Activated CD8-positive, alpha-beta memory T cell treated with anti-CD3 and anti-CD28 coated beads for 1 hour (primary cell): ENCODE results near the gene LMF1.

ENCODE experiments used
- DNase-seq, 2 donors: peaks; one replicate each; pipeline ENCODE4 v3.0.0-alpha.2; 2020; ENCODE audit warnings: low read depth in 1 of 2; ENCODE audit errors: extremely low read depth in 1 of 2

LMF1 gene

DNA sequence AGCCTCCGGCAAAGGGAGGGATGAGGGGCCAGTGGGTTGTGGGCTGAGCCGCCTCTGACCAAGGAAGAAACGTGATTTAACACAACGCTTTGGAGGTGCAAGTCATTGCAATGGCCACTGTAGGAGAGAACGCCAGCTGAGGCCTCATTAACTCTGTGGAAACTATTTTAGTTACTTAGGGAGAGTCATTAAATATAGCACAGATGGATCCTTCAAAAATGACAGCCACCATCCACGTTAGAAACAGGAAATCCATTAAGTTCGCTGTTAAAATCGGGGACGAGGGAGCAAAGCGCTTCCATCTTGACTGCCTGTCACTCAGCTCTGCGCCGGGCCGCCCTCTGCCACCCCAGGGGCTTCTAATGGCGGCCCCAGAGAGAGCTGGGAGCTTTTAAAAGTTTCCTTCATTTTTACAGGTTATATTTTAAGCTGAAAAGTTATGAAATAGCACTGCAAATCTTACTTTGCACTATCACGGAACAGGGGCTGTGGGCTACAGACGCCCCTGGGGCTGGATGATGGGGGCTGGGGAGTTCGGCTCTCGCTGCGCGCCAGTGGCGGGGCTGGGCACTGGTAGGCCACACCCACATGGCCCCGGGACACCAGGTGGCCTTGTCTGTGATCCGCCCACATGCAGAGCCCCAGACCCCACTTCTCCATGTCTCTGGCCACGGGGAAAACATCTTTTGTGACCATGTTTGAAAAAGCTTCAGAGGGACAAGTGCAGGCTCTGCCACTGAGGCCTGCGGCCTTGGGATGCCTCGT lies 54.6 kb downstream of the LMF1 start:
- no peak for DNase-seq

DNA sequence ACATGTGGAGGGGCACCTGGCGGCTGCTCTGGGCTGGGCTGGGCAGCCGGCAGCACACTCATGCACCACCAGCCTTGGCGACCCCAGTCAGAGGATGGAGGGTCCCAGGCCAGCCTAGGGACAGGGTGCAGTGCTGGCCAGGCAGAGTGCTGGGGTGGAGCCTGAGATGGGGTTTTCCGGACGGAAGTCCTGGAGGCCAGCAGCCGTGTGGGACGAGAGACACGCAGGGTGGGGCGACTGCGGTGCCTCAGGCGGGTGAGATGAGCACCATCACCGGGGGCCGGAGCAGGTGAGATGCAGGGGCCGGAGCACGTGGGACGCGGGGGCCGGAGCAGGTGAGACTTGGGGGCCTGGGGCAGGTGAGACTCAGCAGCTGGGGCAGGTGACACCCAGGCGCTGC lies 55.2 kb downstream of the LMF1 start:
- no peak for DNase-seq

DNA sequence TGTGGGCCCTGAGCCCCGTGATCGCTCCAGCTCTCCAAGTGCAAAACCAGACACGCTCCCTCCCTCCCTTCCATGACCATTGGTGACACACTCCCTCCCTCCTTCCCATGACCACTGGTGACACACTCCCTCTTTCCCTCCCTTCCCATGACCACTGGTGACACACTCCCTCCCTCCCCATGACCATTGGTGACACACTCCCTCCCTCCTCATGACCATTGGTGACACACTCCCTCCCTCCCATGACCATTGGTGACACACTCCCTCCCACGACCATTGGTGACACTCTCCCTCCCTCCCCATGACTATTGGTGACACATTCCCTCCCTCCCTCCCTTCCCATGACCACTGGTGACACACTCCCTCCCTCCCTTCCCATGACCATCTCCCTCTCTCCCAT lies 56.3 kb downstream of the LMF1 start:
- no peak for DNase-seq

DNA sequence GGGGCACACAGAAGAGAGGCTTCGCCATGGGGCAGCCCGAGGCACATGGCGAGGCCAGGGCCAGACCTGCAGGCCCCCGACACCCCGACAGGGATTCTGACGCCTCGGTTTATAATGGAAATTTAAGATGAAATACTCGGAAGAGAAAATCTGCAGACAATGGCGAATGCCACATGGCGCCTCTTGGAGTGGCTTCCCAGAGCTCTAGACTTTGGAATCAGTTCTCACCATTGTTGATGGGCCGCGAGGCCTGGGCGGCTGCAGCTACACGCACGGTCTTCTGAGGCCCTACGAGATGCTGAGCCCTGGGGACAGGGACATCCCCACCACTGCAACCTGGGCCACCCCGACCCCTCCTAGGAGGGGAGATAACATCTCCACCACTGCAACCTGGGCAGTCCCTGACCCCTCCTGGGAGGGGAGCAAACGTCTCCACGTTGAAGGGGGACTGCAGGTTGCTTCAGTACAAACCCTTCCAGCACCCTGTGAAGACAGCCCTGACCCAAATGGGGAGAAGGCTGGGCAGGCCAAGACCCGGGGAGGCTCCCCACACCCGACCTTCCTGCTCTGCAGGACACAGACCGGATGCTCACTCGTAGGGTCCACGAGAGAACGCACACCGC lies 56.9 kb downstream of the LMF1 start:
- no peak for DNase-seq

DNA sequence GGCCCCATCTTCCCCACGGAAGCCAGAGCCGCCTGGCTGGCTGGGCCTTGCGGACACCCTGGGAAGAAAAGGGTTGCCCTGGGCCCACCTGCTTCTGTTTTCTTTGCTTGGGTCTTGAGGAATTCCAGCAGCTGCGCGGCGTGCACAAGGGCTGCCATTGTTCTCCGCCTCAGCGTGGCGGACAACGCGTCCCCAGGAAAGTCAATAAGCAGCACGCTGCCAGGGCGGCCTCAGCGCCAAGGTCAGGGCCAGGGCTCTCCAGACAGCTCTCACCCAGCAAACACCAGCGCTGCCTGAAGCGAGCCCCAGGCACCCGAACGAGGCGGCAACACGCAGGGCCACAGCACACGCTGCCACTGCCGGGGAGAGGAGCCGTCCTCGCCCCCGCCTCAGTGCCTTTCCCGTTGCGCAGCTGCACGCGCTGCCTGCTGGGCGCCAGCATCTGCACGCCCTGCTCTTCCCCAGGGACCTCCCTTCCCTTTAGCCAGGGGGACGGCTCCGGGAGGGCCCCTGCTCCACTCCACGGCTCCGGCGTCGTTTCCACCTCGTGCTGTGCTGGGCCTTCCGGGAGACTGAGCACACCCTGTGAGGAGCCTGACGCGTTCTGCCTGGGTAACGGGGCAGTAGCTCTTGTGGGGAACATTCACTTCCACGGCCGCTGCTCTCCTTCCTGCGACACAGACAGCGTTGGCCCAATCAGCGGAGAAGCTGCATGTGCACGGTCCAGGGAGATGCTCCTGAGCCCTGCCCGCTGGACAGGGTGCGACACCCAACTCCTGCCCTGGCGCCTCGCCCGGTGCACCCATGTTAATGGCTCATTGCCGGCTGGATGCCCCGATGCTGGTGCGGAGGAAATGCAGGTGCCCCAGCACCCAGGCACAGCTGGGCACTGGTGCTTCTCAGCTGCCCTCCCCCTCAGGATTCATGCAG lies 57.8 kb downstream of the LMF1 start:
- no peak for DNase-seq

DNA sequence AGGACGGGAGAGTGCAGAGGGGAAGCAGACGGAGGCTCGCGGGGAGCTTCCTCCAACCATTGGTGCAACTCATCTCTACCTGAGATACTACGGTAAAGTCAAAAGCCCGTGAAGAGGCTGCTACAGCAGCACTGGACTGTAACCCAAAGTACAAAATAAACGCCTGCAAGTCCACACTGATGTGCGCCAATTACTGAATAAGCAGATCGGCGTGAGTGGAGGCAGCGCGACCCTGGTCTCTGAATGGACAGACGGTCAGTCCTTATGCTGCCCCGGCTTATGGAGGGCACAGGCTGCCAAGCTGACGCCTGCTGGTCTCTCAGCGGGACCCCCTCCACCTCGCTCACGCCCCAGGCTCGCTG lies 58.5 kb downstream of the LMF1 start:
- DNase-seq, result no peak

DNA sequence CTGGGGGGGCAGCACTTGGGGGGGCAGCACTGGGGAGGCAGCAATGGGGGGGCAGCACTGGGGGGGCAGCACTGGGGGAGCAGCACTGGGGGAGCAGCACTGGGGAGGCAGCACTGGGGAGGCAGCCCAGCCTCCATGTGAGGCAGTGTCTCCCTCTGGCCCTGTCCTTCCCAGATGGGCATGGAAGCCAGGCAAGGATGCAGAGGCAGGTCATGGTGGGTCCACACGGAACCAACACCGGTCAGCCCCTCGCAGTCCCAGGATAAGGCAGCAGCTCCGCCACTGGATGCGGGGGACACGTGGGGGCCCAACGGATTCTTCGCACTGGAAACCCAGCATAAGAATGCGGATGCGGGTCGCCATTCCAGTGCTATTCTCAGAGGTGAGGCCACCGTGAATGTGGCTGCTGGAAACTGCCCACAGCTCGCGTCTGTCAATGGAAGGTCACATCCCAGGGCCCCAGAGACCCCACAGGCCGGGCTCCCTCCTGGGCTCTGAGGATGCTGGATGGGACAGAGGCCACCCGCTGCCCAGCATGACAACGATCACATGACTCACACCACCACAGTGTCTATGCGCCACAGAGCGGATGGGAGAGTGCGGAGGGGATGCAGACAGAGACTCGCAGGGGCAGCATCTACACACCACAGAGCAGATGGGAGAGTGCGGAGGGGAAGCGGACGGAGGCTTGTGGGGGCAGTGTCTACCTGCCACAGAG lies 59.0 kb downstream of the LMF1 start:
- no peak for DNase-seq

DNA sequence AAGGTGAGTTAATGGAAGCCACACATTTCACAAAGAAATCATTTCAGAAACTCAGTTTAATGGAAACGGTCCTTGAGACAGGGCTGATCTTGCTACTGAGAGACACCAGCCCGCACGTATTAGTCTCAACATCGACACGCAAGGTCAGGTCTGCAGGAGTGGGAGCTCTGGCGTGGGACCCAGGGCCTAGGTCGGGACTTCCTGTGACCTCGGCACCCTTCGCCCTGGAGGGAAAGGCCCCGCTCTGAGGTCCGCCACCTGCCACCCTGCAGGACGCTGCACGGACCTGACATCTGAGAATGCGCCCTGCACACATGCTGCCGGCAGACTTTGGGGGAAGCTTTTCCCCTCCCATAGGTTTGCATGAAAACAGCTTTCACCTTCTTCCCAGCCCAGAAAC lies 59.7 kb downstream of the LMF1 start:
- no peak for DNase-seq

DNA sequence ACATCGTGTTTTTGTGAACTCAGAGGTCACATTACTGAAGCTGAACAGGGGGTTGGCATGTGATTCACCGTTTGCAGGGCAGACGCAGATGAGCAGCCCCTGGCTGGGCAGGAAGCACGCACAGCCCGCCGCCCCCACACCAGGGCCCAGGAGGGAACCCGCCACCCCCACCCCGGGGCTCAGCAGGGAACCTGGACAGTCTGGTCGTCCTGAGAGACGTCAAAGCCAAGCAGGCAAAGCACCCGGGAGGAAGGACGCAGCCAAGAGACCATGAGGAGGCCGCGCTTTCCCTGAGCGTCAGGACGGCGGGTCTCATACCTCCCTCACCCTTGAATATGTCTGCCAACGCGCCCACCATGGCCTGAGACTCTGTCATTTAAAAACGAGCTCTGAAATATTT lies 60.6 kb downstream of the LMF1 start:
- DNase-seq, result no peak

DNA sequence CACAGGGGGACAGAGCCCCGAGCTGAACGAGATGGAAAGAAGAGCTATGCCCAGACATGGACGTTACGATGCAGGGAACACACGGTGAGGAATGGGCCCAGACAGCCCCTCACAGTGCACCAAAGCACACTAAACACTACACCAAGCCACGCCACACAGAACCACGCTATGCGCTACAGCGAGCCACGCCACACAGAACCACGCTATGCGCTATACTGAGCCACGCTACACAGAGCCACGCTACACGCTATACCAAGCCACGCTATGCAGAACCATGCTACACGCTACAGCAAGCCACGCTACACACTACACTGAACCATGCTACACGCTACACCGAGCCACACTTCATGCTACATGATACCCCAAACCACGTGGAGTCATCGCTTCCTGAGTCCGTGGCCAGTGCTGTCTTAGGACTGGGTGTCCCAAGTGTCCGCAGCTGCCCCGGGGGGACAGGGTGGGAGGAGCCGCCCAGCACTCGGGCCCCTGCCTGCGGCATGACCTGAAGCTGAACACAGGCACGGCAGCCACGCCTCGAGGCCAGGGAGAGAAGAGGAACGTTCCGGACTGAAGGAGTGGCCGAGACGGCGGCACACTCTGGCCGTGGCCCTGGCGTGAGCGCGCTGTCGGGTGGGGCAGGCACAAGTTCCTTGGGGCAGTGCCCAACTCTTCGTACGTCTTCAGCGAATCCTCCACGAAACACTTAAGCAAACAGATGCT lies 61.3 kb downstream of the LMF1 start:
- DNase-seq, result no peak

DNA sequence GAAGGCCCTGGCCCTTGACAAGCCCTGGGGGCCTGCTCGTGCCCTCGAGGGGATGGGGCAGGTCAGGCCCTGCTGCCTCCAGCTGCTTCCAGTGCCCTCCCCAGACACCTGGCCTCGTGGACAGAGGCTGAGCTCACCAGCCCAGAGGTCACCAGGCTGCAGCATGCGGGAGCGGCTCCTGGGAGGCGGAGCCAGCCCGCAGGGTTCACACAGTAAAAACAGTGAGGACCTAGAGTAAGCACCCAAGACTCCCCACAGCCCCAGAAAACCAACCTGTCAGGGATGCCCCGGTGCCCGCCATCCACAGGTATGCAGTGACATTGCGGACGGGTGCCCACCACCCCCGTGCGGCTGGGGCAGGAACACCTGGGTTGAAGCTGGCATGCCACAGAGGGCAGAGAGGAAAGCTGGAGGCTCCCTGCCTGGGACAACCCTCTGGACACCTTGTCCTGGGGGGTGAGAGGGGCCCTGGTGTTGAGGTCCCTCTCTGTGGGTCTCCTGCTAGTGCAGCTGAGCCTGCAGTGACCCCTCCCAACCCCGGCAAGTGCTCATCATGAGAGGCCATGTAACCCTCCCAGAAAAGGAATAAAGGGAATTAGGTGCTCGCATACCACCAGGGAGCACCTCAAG lies 62.1 kb downstream of the LMF1 start:
- DNase-seq, result no peak

DNA sequence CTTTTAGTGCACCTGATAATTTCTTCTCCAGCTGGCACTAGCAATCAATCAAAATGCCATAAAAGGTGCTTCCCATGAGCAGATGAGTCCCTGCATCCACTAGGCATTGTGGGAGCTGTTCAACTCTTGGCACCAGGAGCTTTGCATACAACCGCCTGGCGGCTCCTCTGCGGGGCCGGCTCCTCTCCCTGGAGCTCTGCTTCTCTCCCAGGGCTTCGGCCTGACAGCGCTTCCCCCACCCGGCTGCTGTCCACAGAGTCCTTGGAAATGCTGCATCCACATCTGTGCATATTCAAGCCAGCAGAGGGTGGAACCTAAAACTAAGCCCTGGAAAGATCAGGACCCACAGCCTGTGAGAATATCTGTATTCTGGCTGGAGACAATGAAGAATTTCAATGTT lies 62.9 kb downstream of the LMF1 start:
- DNase-seq, result no peak

DNA sequence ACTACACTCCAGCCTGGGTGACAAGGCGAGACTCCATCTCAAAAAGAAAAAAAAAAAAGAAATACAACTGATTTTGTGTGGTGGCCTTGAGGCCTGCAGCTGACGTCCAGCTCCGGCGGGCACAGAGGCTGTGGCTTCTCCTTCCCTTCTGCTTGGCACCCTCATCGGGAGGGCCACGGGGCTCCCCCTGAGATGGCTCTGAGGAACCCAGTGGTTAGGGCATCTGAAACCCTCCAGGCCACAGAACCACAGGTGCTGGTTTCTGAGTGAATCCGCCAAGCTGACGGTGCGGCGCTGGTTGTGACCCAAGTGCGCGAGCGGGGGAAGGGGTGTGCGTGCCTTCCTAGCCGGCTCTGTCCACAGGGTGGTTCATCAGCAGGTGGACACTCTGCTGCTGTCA lies 63.4 kb downstream of the LMF1 start:
- no peak for DNase-seq

DNA sequence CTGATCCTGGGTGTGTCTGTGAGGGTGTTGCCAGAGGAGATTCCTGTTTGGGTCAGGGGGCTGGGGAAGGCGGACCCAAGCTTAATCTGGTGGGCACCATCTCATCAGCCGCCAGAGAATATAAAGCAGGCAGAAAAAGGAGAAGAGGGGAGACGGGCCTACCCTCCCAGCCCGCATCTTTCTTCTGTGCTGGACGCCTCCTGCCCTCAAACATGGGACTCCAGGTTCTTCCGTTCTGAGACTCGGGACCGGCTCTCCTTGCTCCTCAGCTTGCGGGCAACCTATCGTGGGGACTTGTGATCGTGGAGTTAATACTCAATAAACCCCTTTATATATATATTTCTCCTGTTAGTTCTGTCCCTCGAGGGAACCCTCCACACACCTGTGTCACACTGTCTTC lies 64.5 kb downstream of the LMF1 start:
- no peak for DNase-seq

DNA sequence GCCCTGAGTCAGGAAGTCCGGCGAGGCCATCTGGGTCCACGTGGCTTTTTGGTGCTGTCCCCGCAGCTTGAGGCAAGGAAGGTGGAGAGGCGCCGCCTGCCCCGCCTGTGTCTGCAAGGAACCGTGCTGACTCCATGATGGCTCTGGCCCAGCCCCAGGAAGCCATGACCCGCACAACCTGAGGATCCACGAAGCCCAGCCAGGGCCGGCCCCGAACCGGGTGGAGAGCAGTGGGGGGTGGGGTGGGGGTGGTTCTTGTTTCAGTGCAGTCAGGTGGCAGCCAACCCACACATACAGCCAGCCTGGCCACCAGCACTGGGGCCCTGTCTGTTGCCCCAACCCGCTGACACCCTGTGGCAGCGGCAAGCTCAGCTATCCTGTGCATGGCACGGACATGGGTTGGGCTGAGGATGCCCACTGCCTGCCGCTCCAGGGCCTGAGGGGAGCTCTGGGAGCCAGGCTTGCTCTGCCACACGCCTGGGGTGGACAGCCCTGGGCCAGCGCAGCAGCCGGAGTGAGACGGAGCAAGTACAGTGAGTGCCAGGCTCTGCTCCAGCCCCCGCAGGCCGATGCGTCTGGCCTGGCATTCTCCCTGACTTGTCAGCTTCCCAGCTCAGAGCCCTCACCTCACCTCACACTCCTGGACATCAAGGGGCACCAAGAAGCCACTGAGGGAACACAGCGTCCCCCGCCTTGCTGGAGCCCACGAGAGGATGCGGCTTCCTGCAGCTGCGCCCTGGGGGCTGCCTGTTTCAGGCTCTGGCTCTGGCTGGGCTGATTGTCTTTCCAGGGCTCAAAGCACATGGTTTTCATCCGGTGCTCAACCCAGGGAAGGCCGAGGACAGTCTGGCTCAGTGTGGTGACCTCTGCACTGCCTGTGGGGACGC lies 68.8 kb downstream of the LMF1 start:
- no peak for DNase-seq

DNA sequence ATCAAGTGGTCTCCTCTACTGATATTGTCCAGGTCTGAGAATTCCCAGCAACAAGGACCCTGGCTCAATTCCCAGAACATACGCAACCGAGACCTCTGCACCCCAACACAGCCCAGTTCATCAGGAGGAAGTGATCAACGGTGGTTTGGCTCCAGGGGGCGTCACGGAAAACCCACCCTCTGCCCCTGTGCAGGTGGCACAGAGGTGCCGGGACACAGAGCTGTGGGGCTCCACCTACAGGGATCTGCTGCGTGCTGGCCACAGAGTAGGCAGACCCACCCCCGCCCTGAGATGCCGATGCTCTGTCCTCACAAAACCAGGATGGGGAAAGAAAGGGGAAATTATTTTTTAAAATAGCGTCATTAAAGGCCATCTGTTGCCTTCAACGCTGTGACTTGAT lies 69.6 kb downstream of the LMF1 start:
- DNase-seq, result no peak

DNA sequence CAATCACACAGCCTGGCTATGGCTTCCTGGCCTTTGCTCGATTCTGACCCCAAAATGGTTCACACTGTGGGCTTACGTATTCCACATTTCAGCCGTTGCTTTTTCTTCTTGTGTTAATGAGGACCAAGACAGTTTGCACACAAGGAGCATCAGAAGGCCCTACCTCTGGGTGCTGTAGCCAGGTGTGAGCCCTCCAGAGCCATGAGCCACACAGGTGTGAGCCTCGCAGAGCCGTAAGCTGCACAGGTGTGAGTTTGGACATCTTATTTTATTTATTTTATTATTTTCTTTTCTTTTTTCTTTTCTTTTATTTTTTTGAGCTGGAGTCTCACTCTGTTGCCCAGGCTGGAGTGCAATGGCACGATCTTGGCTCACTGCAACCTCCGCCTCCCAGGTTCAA lies 70.6 kb downstream of the LMF1 start:
- no peak for DNase-seq

DNA sequence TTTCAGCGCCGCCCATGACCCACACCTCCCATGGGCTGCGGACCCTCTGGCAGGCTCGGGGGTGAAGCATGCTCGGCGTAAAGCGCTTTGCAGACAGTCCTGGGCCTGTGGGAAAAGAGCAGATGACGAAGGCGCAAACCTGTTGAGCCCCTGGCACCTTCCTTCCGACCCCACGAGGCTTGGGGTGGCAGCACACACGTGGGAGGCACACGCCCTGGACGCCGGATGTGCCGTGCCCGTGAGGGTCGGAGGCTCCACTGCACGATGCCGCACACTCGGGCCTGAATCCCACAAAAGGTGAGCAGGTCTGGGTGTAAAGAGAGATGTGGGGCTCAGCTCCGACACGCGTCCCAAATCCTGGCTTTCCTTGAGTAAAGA lies 71.1 kb downstream of the LMF1 start:
- DNase-seq, result no peak
